Measurements from ENCODE around the gene JPH4.

The JPH4 gene

GRCh38 chr14:23577710-23578392 lies 739 bp downstream of the JPH4 start:
- DNase-seq = peak; percentile 45

- DNase-seq = peak; percentile 64
Measured at GRCh38 chr14:23577004-23577681, 1.4 kb downstream of the JPH4 start.

DNA sequence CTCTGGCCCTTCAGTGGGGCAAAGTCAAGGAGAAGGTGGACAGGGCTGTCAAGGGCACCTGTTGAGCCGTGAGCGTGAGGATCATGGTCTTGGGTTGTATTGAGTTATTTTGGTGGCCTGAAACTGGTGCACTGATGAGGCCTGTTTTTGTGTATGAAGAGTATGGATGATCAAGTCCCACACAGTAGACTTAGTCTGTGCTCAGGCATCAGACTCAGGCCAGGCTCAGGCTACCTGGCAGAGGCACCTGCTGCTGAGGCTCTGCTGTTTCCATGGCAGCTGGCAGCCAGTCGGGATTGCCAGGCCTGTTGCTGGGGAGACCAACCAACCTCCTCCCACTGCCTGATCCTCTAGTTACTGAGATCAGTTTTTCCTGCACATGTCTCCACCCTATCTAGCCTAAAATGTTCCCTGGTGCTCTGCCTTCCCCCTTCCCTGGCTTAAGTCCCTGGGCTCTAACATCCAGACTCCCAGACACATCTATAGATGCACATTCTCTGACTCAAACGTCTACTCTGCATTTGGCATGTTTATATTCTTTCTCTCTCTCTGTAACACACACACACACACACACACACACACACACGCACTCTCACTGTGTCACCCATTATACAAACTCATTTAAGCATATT lies 5.1 kb downstream of the JPH4 start:
- peak; percentile 66 for DNase-seq

GRCh38 chr14:23572836-23573235 lies 5.8 kb downstream of the JPH4 start:
- no peak for DNase-seq

DNA sequence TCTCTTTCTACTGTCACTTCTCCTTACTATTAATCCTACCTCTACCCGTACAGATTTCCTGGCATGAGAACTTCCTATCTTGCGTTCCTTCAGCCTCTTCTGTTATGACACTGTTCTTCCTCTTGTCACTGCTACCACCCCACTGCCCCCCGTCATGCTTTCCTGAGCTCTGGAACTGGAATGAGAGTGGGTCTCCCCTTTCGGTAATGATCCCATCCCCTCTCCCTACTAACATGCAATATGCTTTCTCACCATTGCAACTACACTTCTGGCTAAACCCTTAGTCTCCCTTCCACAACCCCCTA lies 6.1 kb downstream of the JPH4 start:
- no peak for DNase-seq

GRCh38 chr14:23571701-23572523 lies 6.7 kb downstream of the JPH4 start:
- no peak for DNase-seq

GRCh38 chr14:23570806-23571483 lies 7.6 kb downstream of the JPH4 start:
- DNase-seq = no peak

DNA sequence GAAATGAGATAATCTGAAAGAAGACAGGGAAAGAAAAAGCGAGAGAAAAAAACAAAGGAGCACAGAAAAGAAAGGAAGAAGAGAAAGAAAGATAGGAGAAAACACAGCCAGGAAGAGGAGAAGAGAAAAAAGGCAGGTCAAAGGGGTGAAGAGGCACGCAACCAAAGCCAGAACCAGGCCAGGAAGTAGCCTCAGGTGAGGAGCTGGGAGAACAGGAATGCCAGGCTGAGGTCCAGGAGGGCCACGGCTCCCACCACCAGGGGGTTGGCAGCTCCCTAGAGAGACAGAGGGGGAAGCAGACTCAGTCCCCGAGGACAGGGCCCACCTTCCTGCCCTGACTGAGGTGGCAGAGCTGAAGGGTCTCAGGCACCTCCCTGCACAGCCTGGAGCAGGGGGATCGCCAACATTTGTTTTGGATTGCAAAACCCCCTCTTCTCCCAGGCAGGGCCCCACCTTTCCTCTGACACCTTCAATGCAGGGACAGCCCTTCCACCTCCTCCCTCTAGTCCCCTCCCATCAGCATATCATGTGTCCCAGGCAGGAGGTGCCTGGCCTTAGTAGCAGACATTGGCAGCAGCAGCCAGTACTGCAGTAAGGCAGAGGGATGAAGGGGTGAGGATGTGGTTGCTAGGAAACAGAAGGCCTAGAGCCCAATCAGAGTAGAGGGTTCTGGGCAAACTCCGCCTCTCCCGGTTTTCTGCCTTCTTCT lies 9.0 kb downstream of the JPH4 start:
- no peak for DNase-seq

DNA sequence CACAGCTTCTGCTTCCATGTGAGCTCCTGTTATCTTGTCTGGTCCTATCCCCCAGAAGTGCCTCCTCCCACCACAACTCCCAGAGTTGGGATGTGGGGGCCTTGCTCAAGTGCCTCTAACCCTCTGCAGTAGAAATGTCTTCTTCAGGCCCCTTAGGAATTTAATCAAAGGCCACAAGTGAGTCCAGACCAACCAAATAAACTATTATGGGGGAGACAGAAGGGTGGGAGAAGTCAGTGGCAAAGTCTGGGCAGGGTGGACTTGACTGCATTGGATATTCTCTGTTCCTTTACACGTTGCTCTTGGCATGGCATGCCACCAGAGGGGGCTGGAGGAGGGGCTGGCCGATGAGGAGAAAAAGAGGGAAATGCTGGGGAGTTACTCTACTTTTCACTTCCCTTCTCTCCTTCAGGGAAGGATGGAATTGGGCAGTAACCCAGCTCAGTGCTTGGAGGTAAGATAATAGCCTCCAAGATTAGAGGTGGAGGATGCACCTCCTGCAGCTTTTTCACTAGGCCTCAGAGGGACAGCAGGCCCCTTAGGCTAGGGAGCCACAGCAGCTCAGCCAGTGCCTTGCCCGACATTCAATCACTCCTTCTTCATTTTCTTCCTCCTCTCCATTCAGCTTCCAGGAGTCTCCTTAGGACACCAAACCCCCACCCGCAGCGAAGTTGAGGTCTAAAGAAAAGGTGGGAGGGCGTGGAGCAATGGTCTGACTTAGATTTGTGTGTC lies 9.8 kb downstream of the JPH4 start:
- no peak for DNase-seq

GRCh38 chr14:23568021-23568599 lies 10.5 kb downstream of the JPH4 start:
- no peak for DNase-seq

DNA sequence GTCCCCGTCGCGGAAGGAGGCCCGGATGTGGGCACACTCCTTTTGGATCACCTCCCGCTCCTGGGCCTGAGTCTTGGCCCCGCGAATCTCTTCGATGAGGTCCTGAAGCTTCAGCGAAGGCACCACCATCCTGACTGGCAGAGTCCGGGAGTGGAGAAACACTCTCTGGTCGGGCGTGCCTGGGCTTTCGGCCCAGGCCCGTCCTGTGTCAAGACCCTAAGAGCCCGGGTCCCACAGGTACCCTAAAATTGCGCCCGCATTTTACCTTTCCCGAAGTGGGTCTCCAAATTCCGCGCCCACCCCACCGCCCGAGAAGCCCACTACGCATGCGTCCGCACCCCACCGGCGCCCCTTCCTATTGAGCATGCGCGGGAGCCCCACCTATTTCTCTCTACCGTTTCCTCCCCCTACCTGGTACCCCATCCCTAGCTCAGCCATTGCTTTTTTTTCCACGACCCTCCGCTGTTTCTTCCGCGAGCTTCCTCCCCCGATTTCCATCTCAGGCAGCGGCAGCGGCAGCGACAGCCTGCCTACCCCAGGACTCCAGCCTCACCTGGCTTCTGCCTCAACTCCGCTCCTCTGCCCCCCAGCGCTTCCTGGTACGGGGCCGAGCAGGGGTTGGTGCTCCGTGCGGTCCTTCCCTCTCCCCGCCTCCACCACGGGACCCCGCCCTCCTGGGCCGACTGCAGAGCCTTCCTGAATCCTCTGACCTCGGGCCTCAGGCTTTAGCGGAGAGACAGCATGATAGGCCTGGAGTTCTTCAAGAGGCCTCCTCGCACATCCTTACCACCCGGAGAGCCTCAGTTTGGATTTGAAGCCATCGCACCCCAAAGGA lies 11.2 kb downstream of the JPH4 start, which contains the start of gene AP1G2:
Gene AP1G2, minus strand, starts transcription at position 606 of the 835 bp plus-strand sequence. Its CDS starts 477 bp downstream, at position 129.
- peak; percentile 94 for DNase-seq

- DNase-seq = no peak
Measured at GRCh38 chr14:23566778-23567185, 11.8 kb downstream of the JPH4 start.

DNA sequence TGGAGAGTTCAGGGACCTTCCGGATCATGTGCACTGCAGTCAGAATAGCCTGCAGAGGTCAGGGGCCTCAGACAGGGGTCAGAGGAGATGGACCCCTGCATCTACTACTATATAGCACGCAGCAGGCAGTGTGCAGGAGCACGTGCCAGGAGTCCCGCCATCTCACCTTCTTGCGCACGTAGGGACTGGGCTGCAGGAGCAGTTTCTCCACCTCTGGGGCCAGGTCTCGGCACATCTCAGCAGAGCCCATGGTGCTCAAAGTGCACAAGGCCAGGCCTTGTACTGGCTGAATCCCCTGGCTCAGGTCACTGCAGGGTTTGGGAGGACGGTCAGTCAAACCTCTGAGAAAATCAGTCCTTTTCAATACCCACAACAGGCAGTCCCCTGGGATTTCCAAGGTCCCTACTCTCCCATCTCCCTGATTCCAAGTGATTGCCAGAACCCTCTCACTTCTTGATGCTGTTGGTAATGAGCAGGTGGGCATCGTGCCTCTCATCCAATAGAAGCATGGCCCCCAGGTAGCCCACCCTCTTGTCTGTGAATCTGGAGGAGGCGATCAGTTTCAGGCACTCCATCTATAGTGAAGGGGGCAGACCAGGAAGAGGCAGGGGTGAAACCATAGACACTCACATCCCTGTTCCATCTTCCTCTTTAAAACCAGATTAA lies 12.3 kb downstream of the JPH4 start:
- DNase-seq = no peak

- DNase-seq = no peak
Measured at GRCh38 chr14:23565626-23566025, 13.0 kb downstream of the JPH4 start.

DNA sequence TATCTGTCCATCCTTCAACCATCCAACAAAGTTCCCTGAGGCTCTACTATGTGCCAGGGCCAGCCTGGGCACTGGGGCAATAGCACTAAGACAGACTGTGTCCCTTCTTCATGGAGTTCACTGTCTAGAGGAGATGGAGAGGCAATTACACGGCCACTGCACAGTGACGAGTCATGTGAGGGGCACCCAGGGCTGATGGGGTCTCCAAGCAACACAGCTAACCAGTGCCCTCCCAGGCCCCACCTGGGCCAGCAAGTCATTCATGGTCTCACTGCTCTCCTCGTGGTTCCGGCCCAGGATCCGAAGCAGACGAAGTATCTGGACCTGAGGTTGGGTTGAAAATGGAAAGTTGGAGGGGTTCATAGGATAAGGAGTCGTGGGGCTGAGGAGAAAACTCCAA lies 13.7 kb downstream of the JPH4 start:
- no peak for DNase-seq

DNA sequence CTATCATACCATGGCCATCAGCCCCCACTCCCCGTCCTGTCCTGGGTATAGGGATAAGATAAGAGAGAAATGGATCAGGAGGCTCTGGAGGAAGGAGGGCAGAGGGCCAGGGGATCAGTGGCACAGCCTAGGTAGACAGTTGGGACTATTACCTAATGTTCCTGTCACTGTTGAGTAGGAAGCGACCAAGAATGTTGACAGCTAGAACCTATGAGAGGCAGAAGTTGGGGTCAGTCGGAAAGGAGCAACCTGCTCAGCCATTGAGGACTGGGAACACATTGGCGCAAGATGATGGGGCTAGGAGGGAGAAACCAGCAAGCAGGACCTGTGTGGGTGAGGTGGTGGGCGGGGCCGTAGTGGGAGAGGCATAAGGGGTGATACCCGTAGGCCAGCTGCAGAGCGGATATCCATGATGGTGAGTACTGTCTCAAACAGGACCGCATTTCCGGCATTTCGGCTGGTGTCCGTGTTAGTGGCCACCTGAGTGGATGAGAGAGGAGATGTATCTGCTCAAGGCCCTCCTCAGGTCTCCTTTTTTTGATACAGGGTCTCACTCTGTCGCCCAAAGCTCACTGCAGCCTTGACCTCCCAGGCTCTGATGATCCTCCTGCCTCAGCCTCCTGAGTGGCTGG lies 14.3 kb downstream of the JPH4 start:
- no peak for DNase-seq

DNA sequence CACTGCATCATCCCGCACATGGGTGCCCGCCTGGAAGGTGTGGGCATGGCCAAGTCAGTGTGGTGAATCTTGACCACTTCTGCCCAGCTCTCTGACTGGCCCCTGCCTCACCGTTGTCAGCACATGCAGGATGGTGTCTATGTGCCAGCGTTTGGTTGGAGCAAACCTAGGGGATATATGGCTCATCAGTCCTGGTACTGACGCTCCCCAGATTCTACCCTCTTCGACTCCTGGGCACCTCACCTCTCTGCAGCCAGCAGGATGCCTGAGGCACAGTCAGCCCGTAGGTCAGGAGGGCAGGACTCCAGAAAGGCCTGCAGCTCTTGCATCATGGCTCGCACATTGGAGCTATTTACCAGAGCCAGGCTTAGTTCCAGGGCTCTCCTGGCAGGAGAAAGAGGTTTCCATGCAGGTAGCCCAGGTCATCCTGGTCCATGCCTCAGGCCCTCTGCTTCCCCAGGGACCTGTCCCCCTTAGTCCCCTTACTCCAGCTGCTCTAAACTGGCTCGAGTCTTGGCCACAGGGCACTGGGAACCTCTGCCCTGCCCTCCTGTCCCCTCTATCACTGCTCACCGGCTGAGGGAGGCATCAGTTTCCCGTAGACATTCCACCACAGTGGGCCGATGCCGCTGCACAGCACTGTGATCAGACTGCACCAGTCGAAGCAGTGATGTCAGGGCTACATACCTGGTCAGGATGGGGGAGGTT lies 15.0 kb downstream of the JPH4 start:
- no peak for DNase-seq

DNA sequence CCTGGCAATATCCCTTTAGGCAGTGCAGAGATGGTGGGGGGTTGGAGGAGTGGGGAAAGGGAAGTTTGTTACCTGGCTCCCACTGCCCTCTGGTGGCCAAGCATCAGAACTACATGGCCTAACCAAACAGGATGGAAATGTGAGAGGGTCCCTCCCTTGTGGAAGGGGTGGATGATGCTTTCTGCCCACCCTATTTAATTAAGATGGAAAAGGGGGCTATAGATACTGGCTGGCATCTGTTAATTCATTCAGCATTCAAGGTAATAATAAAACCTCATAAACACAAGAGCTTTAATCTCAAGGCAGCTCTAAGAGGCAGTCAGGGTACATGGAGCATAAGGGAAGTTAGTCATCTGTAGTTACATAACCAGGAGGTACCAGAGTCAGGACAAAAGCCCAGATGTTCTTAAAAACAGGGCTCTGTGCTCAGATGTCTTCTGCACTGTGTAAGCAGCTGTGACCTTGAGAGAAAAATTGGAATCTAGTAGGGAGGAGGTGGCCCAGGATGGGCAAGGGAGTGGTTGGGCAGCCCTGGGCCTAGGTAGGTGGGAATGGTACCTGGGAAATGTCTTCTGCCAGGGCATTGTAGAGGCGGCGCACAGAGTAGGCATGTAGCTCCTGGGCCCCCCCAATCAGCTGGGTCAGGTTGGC lies 15.6 kb downstream of the JPH4 start:
- DNase-seq = peak; percentile 56
